Brain microvascular endothelial cell (primary cell): Measurements from ENCODE around the gene RABGGTA.

Experiments used
- DNase-seq: peaks from one replicate; pipeline ENCODE4 v3.0.0-alpha.2; 2020
- H3K27ac ChIP-seq: fragments of 250-450 bp; sonication (Bioruptor Pico); 2 replicates; pipeline ENCODE4 v1.5.1; 2020; ENCODE audit warnings: mild to moderate bottlenecking, moderate library complexity
- H3K27me3 ChIP-seq: fragments of 250-450 bp; sonication (Bioruptor Pico); replicated peaks from 2 replicates; pipeline ENCODE4 v1.5.1; 2020; ENCODE audit warnings: mild to moderate bottlenecking
- H3K36me3 ChIP-seq: fragments of 250-450 bp; sonication (Bioruptor Pico); replicated peaks from 2 replicates; pipeline ENCODE4 v1.5.1; 2020; ENCODE audit warnings: mild to moderate bottlenecking
- H3K4me3 ChIP-seq: 2 replicates; pipeline ENCODE4 v1.5.1; 2011; ENCODE audit warnings: low read depth, mild to moderate bottlenecking, control low read depth, low read length, moderate library complexity
- CTCF ChIP-seq: IDR thresholded peaks from 2 replicates; pipeline ENCODE4 v1.5.1; 2011; ENCODE audit warnings: low read depth, mild to moderate bottlenecking, moderate library complexity, low read length, control low read depth, inconsistent platforms; ENCODE audit errors: missing control alignments
- in situ Hi-C: cut with HindIII; loops from 2 replicates; pipeline ENCODE4 v1.10.0; 2017; ENCODE audit warnings: low sequenced_read_pairs, low pct_ligation_motif_present

The RABGGTA gene

GRCh38 chr14:24233538-24233866, 37.9 kb downstream of the RABGGTA start:
- DNase-seq, result no peak
- in situ Hi-C loops, result no loop called here
- Histone ChIP-seq H3K27ac (no peak overlapping the region), H3K36me3 (peaks cover 31% of the 10 kb centered on the region), H3K27me3 (no peaks in the 10 kb centered on the region), H3K4me3 (peak overlapping the region; percentile 93)
- no peak for TF ChIP-seq CTCF

GRCh38 chr14:24232645-24233537, 38.5 kb downstream of the RABGGTA start, which contains the start of gene GMPR2:
Gene GMPR2 (plus strand): TSS chr14:24232929. CDS start chr14:24233254, 325 bp downstream.
- in situ Hi-C loops, result no loop called here
- H3K27ac ChIP-seq, result peak within 1 kb of the TSS; percentile 85
- H3K4me3 ChIP-seq, result peak within 1 kb of the TSS; percentile 93
- no peaks in the 10 kb centered on the region for H3K27me3 ChIP-seq
- TF ChIP-seq CTCF, result no peak
- H3K36me3 ChIP-seq, result peaks cover 25% of the 10 kb centered on the region
- no peak for DNase-seq

GRCh38 chr14:24232121-24232644, 39.2 kb downstream of the RABGGTA start, which contains the start of gene NEDD8:
Gene NEDD8 (minus strand): TSS chr14:24232367. CDS start chr14:24232267, 100 bp downstream.
- no peak for TF ChIP-seq CTCF
- peak; percentile 98 for DNase-seq
- H3K4me3 ChIP-seq, result peak within 1 kb of the TSS; percentile 93

GRCh38 chr14:24231263-24232120, 39.9 kb downstream of the RABGGTA start:
- no peak for TF ChIP-seq CTCF
- no peak for DNase-seq
- Histone ChIP-seq H3K36me3 (peaks cover 14% of the 10 kb centered on the region), H3K4me3 (peak overlapping the region; percentile 93), H3K27me3 (no peaks in the 10 kb centered on the region), H3K27ac (peak overlapping the region; percentile 85)
- in situ Hi-C loops, result no loop called here

More at GRCh38 chr14:24232121-24232644, 39.2 kb downstream of the RABGGTA start, which contains the start of gene NEDD8:
- in situ Hi-C loops, result no loop called here
- peaks cover 20% of the 10 kb centered on the region for H3K36me3 ChIP-seq
- H3K27ac ChIP-seq, result peak within 1 kb of the TSS; percentile 85
- no peaks in the 10 kb centered on the region for H3K27me3 ChIP-seq

GRCh38 chr14:24228902-24229301, 42.5 kb downstream of the RABGGTA start:
- H3K36me3 ChIP-seq, result peaks cover 3% of the 10 kb centered on the region

More at GRCh38 chr14:24228902-24229301, 42.5 kb downstream of the RABGGTA start:
- Histone ChIP-seq H3K27me3 (no peaks in the 10 kb centered on the region), H3K27ac (no peak overlapping the region), H3K4me3 (no peak overlapping the region)
- no peak for DNase-seq
- TF ChIP-seq CTCF, result no peak
- in situ Hi-C loops, result no loop called here
